ENCODE results near the gene CCDC85C.
"Not testable (repeated sequence)": the region's sequence is repeated elsewhere in the genome, so short reads cannot be mapped to it uniquely, and the experiment has no call there.

- not testable (repeated sequence) for TF ChIP-seq CTCF, POLR2A, EP300 (IDR thresholded peaks at IDR 0.05)
Measured at GRCh38 chr14:99642771-99643170, 38.8 kb upstream of the CCDC85C start.

Measured in ovary (tissue), 3 donors.